GM18498 (cell line): ENCODE results near the gene KAT2A.

ENCODE experiments used
- ATAC-seq: cut with Tn5 transposase; IDR thresholded peaks from one replicate; pipeline ENCODE4 v1.9.1; 2021; ENCODE audit warnings: mild to moderate bottlenecking, moderate library complexity; ENCODE audit not compliant: unreplicated experiment

The KAT2A gene

DNA sequence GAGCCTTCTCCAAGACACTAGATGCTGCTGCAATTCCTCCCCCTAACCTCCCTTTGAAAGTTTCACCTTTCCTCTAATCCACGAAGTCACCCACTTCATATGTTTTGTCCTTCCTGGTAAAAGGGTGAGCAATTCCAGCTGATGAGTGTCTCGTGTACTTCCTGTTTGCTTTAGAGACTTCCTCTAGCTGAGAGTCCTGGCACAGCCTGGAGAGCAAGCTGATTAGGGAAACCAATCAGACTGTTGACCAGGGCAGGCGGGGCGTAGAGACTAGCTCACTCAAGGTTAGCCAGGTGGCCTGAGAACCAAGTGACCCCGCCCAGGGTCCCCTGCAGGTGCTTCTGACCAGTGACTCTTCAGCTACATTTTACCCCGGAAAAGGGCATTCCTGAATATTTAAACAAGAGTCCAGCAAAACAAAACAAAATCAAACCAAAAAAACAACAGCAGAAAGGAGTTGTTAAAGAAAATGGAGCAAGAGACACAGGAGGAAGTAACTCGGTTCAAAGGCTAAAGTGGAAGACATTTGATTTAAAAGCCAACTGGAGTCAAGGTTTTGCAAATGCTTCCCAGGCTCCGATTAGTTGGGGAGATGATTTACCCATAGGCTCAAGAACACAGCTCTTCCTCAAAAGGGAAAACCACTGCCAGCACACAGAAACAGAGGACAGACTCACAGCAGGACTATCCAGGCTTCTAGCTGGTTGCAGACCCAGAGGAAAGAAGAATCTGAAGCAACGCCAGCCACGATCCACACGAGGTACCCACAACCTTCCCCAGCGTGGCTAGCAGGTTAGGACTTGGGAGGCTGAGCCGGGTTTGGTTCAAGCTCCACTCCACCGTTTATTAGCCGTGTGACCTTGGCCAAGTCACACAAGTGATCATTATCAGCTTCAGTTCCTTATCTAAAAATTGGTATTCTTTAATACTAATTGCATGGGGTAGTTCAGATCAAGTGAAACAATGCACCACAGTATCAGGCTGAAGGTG is 14.8 kb upstream of the KAT2A start:
- ATAC-seq, result no peak

GRCh38 chr17:42135151-42135550 is 14.0 kb upstream of the KAT2A start:
- no peak for ATAC-seq

DNA sequence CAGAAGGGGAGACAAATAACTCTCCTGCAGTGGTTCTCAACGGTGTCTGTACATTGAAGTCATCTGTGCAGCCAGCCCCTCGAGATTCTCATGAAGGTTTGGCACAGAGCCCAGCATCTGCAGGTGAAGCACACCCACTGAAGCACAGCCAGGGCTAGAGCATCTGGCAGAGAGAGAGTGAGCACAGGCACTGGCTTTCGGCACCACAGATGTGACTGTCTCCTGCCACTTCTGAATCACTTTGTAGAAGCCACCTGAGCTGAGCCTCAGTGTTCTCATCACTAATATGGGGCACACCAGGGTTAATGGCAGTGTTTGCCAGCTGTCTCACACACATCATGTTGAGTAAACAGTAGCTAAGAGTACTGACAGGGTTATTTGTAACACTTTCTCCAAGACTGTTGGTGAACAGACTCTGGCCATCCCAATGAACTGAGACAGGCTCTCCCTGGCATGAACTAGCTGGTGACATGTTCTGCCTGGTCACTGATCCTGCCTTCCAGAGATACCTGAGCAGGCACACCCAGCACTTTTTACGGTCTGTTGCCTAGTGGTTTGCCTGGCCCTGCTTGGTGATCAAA is 12.4 kb upstream of the KAT2A start:
- peak; percentile 74 for ATAC-seq

DNA sequence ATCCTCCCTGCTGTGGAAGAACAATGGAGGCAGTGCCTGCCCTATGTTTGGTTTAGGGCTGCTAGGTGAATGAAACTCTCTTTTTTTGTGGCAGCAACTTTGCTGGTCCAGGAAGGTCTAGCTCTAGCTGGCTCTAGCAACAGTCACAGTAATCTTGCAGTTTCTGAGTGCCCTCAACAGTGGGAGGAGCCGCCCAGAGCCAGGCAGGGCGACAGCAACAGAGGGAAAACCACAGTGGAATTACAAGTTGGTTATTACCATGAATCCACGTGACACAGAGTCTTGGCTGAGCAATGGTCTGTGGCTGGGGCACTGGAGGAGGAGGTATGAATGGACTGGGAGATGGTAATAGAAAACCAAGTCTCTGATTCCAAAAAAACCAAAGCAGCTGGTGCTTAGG is 11.8 kb upstream of the KAT2A start:
- ATAC-seq, result peak; percentile 27

DNA sequence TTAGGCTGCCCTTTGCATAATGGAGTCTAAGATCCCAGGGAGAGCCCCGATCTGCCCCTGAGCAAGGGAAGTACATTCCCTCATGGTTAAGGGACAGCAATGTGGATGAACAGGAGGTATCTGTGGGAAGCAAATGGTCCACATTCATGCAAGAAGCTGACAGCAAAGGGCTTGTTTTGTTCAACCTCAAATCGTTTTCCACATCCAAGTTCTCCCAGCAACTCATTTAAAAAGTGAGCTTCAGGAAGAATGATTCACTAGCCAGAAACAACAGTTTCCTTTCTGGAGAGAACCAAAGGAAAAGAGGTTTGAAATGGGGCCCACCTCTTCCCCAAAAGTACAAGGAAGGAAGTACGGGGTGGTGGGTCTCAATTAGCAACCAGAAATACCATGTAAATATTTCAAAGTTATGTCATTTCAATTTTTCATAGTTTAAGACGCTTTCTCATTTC is 10.8 kb upstream of the KAT2A start:
- ATAC-seq, result no peak

- no peak for ATAC-seq
Observed at GRCh38 chr17:42131232-42131631, 10.1 kb upstream of the KAT2A start.

GRCh38 chr17:42130310-42130936 is 9.3 kb upstream of the KAT2A start:
- no peak for ATAC-seq

DNA sequence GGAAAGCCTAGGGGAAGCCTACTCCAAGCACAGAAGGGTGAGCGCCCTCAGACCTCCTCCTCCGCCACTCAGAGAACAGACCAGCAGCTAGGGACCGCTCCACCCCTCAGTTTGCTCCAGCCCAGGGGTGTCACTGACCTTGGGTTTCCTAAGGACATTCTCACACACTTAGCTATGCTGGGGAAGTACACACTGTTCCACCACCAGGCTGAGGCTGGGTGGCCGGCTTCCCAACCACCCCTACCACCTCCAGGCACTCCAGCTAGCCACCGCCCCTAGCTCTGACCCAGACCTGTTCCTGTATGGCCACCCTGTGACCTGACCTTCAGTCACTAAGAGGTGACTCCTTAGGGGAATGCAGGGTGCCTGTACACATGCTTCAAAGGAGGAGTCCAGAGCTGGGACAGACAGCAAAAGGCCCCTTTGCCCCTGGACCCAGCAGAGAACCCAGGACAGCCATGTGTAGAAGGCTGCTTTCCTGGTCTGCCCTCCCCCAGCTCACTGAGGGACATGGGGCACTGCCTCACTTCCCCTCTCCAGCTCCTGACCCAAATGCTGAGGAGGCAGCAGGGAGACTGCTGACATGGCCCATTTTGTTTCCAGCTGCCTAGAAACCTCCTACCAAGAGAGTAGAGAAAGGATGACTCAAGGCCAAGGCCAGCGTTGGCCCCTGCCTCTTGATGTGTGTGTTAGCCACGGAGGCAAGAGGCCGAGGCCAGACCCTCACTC is 8.1 kb upstream of the KAT2A start:
- no peak for ATAC-seq

GRCh38 chr17:42127414-42127813 is 6.2 kb upstream of the KAT2A start:
- ATAC-seq, result no peak

DNA sequence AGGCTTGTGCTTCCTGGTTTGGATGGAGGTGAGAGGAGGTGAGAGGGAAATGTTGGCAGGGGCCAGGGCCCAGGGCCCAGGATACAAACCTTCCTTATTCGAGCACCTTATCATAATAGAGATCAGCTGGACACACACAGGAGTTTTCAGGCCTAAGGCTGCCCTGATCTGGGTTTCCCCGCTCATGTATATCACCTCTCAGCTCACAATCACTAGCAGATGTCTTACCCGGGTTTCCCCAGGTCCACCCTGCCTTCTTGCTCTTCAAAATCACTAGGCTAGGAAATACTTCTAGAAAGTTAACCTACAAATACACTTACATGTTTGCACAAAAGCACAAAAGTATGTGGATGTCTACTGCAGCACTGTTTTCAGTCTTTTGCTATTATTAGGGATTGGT is 5.7 kb upstream of the KAT2A start:
- ATAC-seq, result no peak

GRCh38 chr17:42125565-42125964 is 4.4 kb upstream of the KAT2A start:
- no peak for ATAC-seq

- no peak for ATAC-seq
Observed at GRCh38 chr17:42124256-42124655, 3.1 kb upstream of the KAT2A start.

DNA sequence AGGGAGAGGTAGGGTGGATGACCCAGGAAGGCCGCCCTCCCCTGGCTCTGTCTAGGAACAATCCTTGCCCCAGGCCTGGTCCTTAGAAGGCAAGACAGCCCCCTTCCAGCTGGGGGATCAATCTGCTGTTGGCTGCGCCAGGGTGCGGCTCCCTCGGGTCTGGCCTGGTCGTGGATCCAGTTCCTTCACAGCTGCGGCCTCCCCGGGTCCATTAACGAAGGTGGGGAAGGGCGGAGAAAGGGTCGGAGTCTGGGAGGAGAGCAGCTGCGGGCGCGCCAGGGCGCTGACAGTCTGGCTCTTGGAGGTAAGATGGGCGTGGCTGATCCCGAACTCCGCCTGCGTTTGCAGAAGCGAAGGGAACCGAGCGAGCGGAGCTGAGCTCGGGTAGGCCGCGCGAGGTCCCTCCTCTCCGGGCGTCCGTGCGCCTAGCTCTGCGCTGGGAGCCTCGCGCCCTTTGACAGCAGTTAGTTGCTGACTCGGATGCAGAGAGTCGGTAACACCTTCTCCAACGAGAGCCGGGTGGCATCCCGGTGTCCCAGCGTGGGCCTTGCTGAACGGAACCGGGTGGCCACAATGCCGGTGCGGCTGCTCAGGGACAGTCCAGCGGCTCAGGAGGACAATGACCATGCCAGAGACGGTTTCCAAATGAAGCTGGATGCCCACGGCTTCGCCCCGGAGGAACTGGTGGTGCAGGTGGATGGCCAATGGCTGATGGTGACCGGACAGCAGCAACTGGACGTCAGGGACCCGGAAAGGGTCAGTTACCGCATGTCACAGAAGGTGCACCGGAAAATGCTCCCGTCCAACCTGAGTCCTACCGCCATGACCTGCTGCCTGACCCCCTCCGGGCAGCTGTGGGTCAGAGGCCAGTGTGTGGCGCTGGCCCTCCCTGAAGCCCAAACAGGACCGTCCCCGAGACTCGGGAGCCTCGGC is 1.5 kb upstream of the KAT2A start, which contains the start of gene HSPB9:
Gene HSPB9 (plus strand): TSS at position 434 of the 933 bp plus-strand sequence. CDS start 47 bp downstream, at position 481.
- no peak for ATAC-seq

- ATAC-seq, result no peak
Observed at GRCh38 chr17:42120161-42120769, 902 bp downstream of the KAT2A start.

DNA sequence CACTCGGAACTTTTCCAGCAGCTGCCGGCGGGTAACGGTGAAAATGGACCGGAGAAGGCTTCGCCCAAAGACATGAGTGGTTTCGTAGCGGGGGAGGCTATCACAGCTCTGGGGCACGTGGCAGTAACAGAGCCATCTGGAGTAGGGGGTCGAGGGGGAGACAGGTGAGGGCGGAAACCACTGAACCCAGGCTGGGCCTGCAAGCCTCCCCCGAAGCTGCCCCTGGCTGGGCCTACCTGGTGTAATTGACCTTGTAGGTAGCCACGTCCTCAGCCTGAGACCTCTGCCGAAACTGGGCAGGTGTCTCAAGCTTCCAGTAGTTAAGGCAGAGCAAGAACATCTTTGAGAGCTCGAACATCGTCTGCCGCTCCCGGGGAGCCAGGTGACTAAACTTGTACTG is 1.9 kb downstream of the KAT2A start:
- no peak for ATAC-seq

DNA sequence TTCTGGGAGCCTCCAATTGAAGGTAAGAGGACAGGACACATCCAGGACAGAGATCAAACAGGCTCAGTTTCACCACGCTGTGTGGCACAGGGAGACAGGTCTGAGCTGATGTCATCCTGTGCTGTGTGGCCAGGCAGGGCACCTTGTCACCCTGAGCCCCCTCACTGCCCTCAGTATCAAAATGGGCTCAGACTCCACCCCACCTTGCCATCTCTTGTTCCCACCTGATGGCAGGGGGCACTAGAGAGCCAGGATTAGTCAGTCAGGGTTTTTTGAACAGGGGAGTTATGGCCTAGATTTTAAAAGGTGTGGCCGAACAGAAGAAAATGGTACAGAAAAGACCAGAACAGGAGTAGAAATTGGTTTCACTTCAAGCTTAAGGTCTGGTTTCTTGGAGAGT is 2.6 kb downstream of the KAT2A start:
- ATAC-seq, result no peak

DNA sequence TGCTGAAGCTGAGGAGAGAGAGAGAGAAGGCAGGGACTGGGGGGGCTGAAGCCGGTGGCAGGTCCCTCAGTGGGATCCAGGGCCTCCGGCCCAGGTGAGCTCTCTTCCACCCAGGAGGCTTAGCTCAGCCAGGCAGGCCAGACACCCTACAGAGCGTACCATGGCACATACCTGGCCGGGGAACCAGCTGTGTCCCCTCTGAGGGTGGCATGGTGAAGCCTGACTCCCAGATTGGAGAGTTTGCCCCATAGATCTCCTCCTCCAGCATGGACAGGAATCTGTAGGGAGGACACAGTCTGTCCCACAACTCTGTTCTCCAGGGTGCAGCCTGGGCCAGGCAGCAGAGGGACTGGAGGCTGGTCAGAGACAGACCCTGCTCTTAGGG is 3.0 kb downstream of the KAT2A start:
- no peak for ATAC-seq

GRCh38 chr17:42117397-42118125 is 3.6 kb downstream of the KAT2A start:
- ATAC-seq, result no peak
